Stomach (tissue), 4 donors: ENCODE results near the gene SRP54.

ENCODE experiments used
- CTCF ChIP-seq, 7 experiments: fragments of 450-650 bp in 4 of 7; fragments of 200-600 bp in 3 of 7; sonication (generic) in 3 of 7; IDR thresholded peaks; one replicate each; pipeline ENCODE4 v1.5.1; 2016 to 2019; ENCODE audit warnings: antibody characterized with exemption in 7 of 7, control low read depth in 2 of 7, mild to moderate bottlenecking in 1 of 7
- EP300 ChIP-seq: sonication (generic); formaldehyde crosslinking; IDR thresholded peaks from one replicate; pipeline ENCODE4 v1.6.1; 2017; ENCODE audit warnings: antibody characterized with exemption
- POLR2A ChIP-seq, 4 donors: fragments of 450-650 bp; IDR thresholded peaks; one replicate each; pipeline ENCODE4 v1.6.1; 2016; ENCODE audit warnings: antibody characterized with exemption in 4 of 4, control low read depth in 2 of 4, mild to moderate bottlenecking in 1 of 4, moderate library complexity in 1 of 4
- POLR2AphosphoS5 ChIP-seq, 3 donors: sonication (generic); formaldehyde crosslinking; IDR thresholded peaks; one replicate each; pipeline ENCODE4 v1.6.1; 2016; ENCODE audit warnings: antibody characterized with exemption in 3 of 3

- no peak for TF ChIP-seq CTCF (IDR thresholded peaks at IDR 0.05)
- no peak for TF ChIP-seq POLR2A (IDR thresholded peaks at IDR 0.05)
- TF ChIP-seq EP300: no peak
- no peak for TF ChIP-seq POLR2AphosphoS5 (IDR thresholded peaks at IDR 0.05)
Measured at GRCh38 chr14:34937442-34937841, 45.4 kb upstream of the SRP54 start.
